GM19397 (cell line): Measurements from ENCODE around the gene SSTR3.
"Not testable (repeated sequence)": the region's sequence is repeated elsewhere in the genome, so short reads cannot be mapped to it uniquely, and the experiment has no call there.

Experiments used
- ATAC-seq: cut with Tn5 transposase; IDR thresholded peaks from one replicate; pipeline ENCODE4 v1.9.1; 2021; ENCODE audit warnings: mild to moderate bottlenecking, moderate library complexity; ENCODE audit not compliant: unreplicated experiment

Gene SSTR3

GRCh38 chr22:37212174-37212906 is at the start of gene SSTR3:
SSTR3 (minus strand) TSS chr22:37212477; CDS start chr22:37207803, 4,674 bp downstream.
- ATAC-seq, result no peak

- no peak for ATAC-seq
Observed at GRCh38 chr22:37260901-37261336, 48.6 kb upstream of the SSTR3 start.

- no peak for ATAC-seq
Observed at GRCh38 chr22:37260155-37260795, 48.0 kb upstream of the SSTR3 start.

GRCh38 chr22:37259540-37260029 is 47.3 kb upstream of the SSTR3 start:
- ATAC-seq, result no peak

GRCh38 chr22:37258753-37259401 is 46.6 kb upstream of the SSTR3 start:
- no peak for ATAC-seq

GRCh38 chr22:37258005-37258752 is 45.9 kb upstream of the SSTR3 start:
- no peak for ATAC-seq

- no peak for ATAC-seq
Observed at GRCh38 chr22:37256075-37256726, 43.9 kb upstream of the SSTR3 start.

GRCh38 chr22:37255558-37256006 is 43.3 kb upstream of the SSTR3 start:
- no peak for ATAC-seq

- no peak for ATAC-seq
Observed at GRCh38 chr22:37254867-37255233, 42.6 kb upstream of the SSTR3 start.

- no peak for ATAC-seq
Observed at GRCh38 chr22:37254209-37254866, 42.1 kb upstream of the SSTR3 start.

GRCh38 chr22:37253126-37253660 is 40.9 kb upstream of the SSTR3 start:
- no peak for ATAC-seq

- ATAC-seq, result not testable (repeated sequence)
Observed at GRCh38 chr22:37251836-37252235, 39.6 kb upstream of the SSTR3 start.

- no peak for ATAC-seq
Observed at GRCh38 chr22:37249986-37250385, 37.7 kb upstream of the SSTR3 start.

GRCh38 chr22:37248251-37248650 is 36.0 kb upstream of the SSTR3 start:
- ATAC-seq, result no peak

GRCh38 chr22:37245740-37246139 is 33.5 kb upstream of the SSTR3 start:
- no peak for ATAC-seq

GRCh38 chr22:37244922-37245722 is 32.8 kb upstream of the SSTR3 start:
- ATAC-seq, result no peak

GRCh38 chr22:37244114-37244921 is 32.0 kb upstream of the SSTR3 start, which contains the start of gene RAC2:
RAC2 (minus strand) TSS chr22:37244269; CDS start chr22:37244148, 121 bp downstream.
- peak; percentile 57 for ATAC-seq
